ENCODE data around the gene CHMP1A. TPM values are rescaled to one million over a fixed set of nuclear protein-coding genes. Genes with fewer than 3 reads are reported as not detected.

CHMP1A gene
- total RNA-seq, 4 donors from 2014 or later, result 53.4 to 105 (median 78.8) TPM

DNA sequence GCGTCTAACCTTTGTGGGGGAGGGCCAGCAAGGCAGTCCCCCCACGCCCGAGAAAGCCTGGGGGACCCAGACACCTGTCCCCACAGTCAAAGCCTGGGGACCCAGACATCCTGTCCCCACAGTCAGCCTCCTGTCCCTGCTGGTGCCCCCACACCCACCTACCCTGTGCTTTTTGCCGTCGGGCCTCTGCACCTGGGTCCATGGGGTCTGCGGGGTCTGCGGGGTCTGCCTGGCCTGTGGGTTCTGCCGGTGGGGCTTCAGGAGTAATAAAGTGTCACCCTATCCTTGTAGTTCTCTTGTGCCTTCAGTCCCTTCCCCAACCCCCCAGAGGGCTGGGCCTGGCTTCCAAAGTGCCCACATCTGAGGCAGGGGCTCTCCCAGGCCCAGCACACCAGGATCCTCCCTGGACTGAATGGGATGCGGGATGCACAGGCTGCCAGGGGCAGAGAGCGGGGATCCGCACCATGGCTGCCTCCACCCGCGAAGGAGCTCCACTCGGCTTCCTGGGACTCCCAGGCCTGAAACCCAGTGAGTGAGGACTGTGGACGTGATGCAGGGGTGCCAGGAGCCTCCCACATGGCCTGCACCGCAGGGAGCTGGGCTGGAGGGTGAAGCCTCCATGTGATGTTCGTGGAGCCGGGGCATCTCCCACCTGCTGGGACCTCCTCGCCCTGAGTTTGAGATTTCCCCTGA lies 60.4 kb downstream of the CHMP1A start:
- Histone ChIP-seq H3K4me3 (no peak overlapping the region), H3K36me3 (no peaks in the 10 kb centered on the region), H3K4me1 (no peaks in the 10 kb centered on the region), H3K27me3 (peaks cover 0 to 4% (median under 1%) of the 10 kb centered on the region in 3 donors), H3K9me3 (no peaks in the 10 kb centered on the region), H3K27ac (no peak overlapping the region)
- intact Hi-C loops (cut with DNase I; ENCODE audit: low total_unique reads), result no loop called here
- in situ Hi-C loops (cut with MboI; ENCODE audit: low sequenced_read_pairs in 4 of 4), result no loop called here
- TF ChIP-seq, protein P1, sequence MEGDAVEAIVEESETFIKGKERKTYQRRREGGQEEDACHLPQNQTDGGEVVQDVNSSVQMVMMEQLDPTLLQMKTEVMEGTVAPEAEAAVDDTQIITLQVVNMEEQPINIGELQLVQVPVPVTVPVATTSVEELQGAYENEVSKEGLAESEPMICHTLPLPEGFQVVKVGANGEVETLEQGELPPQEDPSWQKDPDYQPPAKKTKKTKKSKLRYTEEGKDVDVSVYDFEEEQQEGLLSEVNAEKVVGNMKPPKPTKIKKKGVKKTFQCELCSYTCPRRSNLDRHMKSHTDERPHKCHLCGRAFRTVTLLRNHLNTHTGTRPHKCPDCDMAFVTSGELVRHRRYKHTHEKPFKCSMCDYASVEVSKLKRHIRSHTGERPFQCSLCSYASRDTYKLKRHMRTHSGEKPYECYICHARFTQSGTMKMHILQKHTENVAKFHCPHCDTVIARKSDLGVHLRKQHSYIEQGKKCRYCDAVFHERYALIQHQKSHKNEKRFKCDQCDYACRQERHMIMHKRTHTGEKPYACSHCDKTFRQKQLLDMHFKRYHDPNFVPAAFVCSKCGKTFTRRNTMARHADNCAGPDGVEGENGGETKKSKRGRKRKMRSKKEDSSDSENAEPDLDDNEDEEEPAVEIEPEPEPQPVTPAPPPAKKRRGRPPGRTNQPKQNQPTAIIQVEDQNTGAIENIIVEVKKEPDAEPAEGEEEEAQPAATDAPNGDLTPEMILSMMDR (IDR thresholded peaks at IDR 0.05 in 4 of 5, conservative IDR thresholded peaks at IDR 0.05 in 1 of 5), result no peak
- no peak for TF ChIP-seq POLR2A (IDR thresholded peaks at IDR 0.05)
- ATAC-seq (no peak), DNase-seq (no peak)

DNA sequence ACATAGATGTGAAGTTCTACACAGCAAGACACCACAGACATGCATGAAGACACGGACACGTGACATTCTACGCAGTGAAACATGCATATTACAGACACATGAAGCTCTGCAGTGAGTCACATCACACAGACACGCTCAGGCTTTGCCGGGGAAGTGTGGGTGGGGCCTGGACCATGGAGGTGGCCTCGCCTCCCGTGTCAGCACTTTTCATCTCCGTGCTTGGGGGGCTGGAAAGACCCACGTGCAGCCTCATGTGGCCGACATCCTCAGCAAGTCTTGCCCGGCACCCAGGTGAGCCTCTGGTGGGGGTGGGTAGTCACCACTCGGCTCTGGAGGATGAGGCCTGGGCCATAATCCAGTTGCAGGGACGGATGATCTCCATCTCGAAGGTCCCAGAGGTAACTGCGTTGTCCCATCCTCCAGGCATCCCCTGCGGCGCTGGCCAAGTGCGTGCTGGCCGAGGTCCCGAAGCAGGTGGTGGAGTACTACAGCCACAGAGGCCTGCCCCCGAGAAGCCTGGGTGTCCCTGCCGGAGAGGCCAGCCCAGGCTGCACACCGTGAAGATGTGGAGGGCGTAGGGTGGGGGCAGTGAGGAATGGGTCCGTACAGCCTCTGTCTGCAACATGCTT lies 61.3 kb downstream of the CHMP1A start:
- ATAC-seq, result no peak
- in situ Hi-C loops (cut with MboI; ENCODE audit: low sequenced_read_pairs in 4 of 4), result no loop called here

DNA sequence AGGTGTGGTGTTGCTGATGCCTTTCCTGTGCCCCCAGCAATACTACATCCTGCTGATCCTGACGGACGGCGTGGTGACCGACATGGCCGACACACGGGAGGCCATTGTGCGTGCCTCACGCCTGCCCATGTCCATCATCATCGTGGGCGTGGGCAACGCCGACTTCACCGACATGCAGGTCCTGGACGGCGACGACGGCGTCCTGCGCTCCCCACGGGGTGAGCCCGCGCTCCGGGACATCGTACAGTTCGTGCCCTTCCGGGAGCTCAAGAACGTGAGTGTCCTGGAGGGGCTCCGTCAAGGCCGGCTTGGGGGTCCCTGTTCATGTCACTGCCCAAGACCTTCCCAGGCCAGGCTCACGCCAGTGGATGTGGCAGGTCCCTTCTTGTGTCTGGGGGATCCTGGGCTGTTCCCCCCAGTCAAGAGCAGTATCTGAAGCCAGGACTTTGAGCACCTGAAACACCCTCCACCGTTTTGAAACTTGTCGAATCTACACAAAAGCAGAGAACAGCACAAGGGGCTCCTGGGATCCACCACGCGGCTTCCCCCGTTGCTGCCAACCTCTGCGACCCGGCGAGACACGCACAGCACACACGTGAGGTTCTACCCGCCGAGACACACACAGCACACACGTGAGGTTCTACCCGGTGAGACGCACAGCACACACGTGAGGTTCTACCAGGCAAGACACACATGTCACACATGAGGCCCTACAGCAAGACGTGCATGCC lies 62.0 kb downstream of the CHMP1A start:
- H3K9me3 ChIP-seq, result no peaks in the 10 kb centered on the region
- no peaks in the 10 kb centered on the region for H3K4me1 ChIP-seq
- in situ Hi-C loops (cut with MboI; ENCODE audit: low sequenced_read_pairs in 4 of 4) (no loop called here), intact Hi-C loops (cut with DNase I; ENCODE audit: low total_unique reads) (no loop called here)
- ATAC-seq (no peak), DNase-seq (no peak)
- no peaks in the 10 kb centered on the region for H3K36me3 ChIP-seq
- TF ChIP-seq, protein P1 (IDR thresholded peaks at IDR 0.05 in 4 of 5, conservative IDR thresholded peaks at IDR 0.05 in 1 of 5), result no peak
- TF ChIP-seq POLR2A (IDR thresholded peaks at IDR 0.05), result no peak
- no peak overlapping the region for H3K27ac ChIP-seq
- H3K27me3 ChIP-seq, result no peaks in the 10 kb centered on the region
- H3K4me3 ChIP-seq, result no peak overlapping the region

More for the DNA sequence above, 61.3 kb downstream of the CHMP1A start:
- Histone ChIP-seq H3K27me3 (no peaks in the 10 kb centered on the region), H3K4me3 (no peak overlapping the region), H3K4me1 (no peaks in the 10 kb centered on the region), H3K27ac (no peak overlapping the region), H3K36me3 (no peaks in the 10 kb centered on the region), H3K9me3 (no peaks in the 10 kb centered on the region)
- TF ChIP-seq, protein P1 (IDR thresholded peaks at IDR 0.05 in 4 of 5, conservative IDR thresholded peaks at IDR 0.05 in 1 of 5), result no peak
- TF ChIP-seq POLR2A (IDR thresholded peaks at IDR 0.05), result no peak
- no peak for DNase-seq
- intact Hi-C loops (cut with DNase I; ENCODE audit: low total_unique reads), result no loop called here

Other genes starting within 250 kb of the CHMP1A start
- gene ANKRD11, start 167.1 kb downstream of the CHMP1A start, total RNA-seq, result 10 to 100 TPM; 26.0 to 77.0 (median 55.0) TPM
- gene SPG7, start 149.3 kb downstream of the CHMP1A start, total RNA-seq, result 100 to 1,000 TPM in 2 of 4 donors, 10 to 100 TPM in 2; 67.7 to 117 (median 100.0) TPM
- gene RPL13, start 97.0 kb downstream of the CHMP1A start, total RNA-seq, result 1,000 to 10,000 TPM; 4,295 to 5,889 (median 4,806) TPM
- not detected for gene CPNE7, start 82.0 kb downstream of the CHMP1A start, total RNA-seq
- gene DPEP1, start 44.1 kb downstream of the CHMP1A start, total RNA-seq, result not detected
- 1 to 10 TPM; 1.2 to 2.7 (median 2.1) TPM for gene SPATA33, start 128 bp upstream of the CHMP1A start, total RNA-seq
- gene CDK10, start 29.0 kb upstream of the CHMP1A start, total RNA-seq, result 10 to 100 TPM; 16.9 to 26.1 (median 19.7) TPM
- gene SPATA2L, start 44.0 kb upstream of the CHMP1A start, total RNA-seq, result 1 to 10 TPM; 1.3 to 7.5 (median 3.2) TPM
- 1 to 10 TPM; 2.3 to 9.4 (median 3.4) TPM for gene VPS9D1, start 63.2 kb upstream of the CHMP1A start, total RNA-seq
- gene ZNF276, start 63.8 kb upstream of the CHMP1A start, total RNA-seq, result 10 to 100 TPM; 11.1 to 13.6 (median 11.5) TPM
- gene FANCA, start 158.9 kb upstream of the CHMP1A start, total RNA-seq, result 1 to 10 TPM in 3 of 4 donors, under 1 TPM in 1; 0.53 to 3.5 (median 1.3) TPM
- 1 to 10 TPM in 1 of 4 donors, under 1 TPM in 1, not detected in 2; 0.49 to 1.6 TPM for gene SPIRE2, start 170.8 kb upstream of the CHMP1A start, total RNA-seq
- 100 to 1,000 TPM in 1 of 4 donors, 10 to 100 TPM in 3; 68.9 to 110 (median 85.7) TPM for gene TCF25, start 215.9 kb upstream of the CHMP1A start, total RNA-seq

Measured in gastrocnemius medialis (tissue), 4 donors.